ENCODE measurements around the gene HOXB4.

GRCh38 chr17:48556576-48557401 is 21.4 kb downstream of the HOXB4 start:
- TF ChIP-seq, protein P1, sequence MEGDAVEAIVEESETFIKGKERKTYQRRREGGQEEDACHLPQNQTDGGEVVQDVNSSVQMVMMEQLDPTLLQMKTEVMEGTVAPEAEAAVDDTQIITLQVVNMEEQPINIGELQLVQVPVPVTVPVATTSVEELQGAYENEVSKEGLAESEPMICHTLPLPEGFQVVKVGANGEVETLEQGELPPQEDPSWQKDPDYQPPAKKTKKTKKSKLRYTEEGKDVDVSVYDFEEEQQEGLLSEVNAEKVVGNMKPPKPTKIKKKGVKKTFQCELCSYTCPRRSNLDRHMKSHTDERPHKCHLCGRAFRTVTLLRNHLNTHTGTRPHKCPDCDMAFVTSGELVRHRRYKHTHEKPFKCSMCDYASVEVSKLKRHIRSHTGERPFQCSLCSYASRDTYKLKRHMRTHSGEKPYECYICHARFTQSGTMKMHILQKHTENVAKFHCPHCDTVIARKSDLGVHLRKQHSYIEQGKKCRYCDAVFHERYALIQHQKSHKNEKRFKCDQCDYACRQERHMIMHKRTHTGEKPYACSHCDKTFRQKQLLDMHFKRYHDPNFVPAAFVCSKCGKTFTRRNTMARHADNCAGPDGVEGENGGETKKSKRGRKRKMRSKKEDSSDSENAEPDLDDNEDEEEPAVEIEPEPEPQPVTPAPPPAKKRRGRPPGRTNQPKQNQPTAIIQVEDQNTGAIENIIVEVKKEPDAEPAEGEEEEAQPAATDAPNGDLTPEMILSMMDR (IDR thresholded peaks at IDR 0.05), result no peak
- no peak for TF ChIP-seq POLR2A (IDR thresholded peaks at IDR 0.05)

Data from lower leg skin (tissue), 3 donors.